MM.1S (cell line): ENCODE results near the gene PLCH1.

Experiments used
- DNase-seq: peaks from one replicate; pipeline ENCODE4 v3.0.0-alpha.2; 2015
- H2AFZ ChIP-seq: fragments of 300-600 bp; sonication (generic); 2 replicates; pipeline ENCODE4 v1.6.0; 2016; ENCODE audit warnings: antibody characterized with exemption, low read length
- H3F3A ChIP-seq: fragments of 300-600 bp; sonication (generic); 2 replicates; pipeline ENCODE4 v1.6.1; 2016; ENCODE audit warnings: mild to moderate bottlenecking, antibody characterized with exemption, low read length, moderate library complexity, mixed read lengths; ENCODE audit not compliant: insufficient read depth
- H3K27ac ChIP-seq: fragments of 300-600 bp; sonication (generic); 2 replicates; pipeline ENCODE4 v1.5.1; 2016; ENCODE audit warnings: mild to moderate bottlenecking, low read length
- H3K27me3 ChIP-seq: fragments of 300-600 bp; sonication (generic); replicated peaks from 2 replicates; pipeline ENCODE4 v1.6.0; 2016; ENCODE audit warnings: low read length; ENCODE audit not compliant: insufficient read depth
- H3K36me3 ChIP-seq: fragments of 300-600 bp; sonication (generic); replicated peaks from 2 replicates; pipeline ENCODE4 v1.6.1; 2016; ENCODE audit warnings: mild to moderate bottlenecking, low read length, mixed read lengths; ENCODE audit not compliant: insufficient read depth
- H3K4me1 ChIP-seq: fragments of 300-600 bp; sonication (generic); 2 replicates; pipeline ENCODE4 v1.6.1; 2016; ENCODE audit warnings: low read length, mixed read lengths
- H3K4me2 ChIP-seq: fragments of 300-600 bp; sonication (generic); 2 replicates; pipeline ENCODE4 v1.6.0; 2016; ENCODE audit warnings: low read depth, low read length
- H3K4me3 ChIP-seq: fragments of 300-600 bp; sonication (generic); 2 replicates; pipeline ENCODE4 v1.5.1; 2016; ENCODE audit warnings: low read length, mixed read lengths
- H3K79me2 ChIP-seq: fragments of 300-600 bp; sonication (generic); 2 replicates; pipeline ENCODE4 v1.6.1; 2016; ENCODE audit warnings: mixed run types, low read length, mixed read lengths
- H3K9ac ChIP-seq: fragments of 300-600 bp; sonication (generic); 2 replicates; pipeline ENCODE4 v1.6.1; 2016; ENCODE audit warnings: low read length, mixed read lengths
- H3K9me2 ChIP-seq: fragments of 300-600 bp; sonication (generic); replicated peaks from 2 replicates; pipeline ENCODE4 v1.6.1; 2016; ENCODE audit warnings: mild to moderate bottlenecking, low read length, mixed read lengths; ENCODE audit not compliant: insufficient read depth
- H3K9me3 ChIP-seq: fragments of 300-600 bp; sonication (generic); replicated peaks from 2 replicates; pipeline ENCODE4 v1.6.1; 2016; ENCODE audit warnings: mild to moderate bottlenecking, low read length, mixed read lengths; ENCODE audit not compliant: insufficient read depth
- H4K20me1 ChIP-seq: fragments of 300-600 bp; sonication (generic); 2 replicates; pipeline ENCODE4 v1.6.1; 2016; ENCODE audit warnings: mild to moderate bottlenecking, low read length, moderate library complexity, mixed read lengths; ENCODE audit not compliant: insufficient read depth
- CTCF ChIP-seq: fragments of 300-600 bp; sonication (generic); IDR thresholded peaks from 2 replicates; pipeline ENCODE4 v1.5.1; 2016; ENCODE audit warnings: antibody characterized with exemption, low read length, mixed read lengths
- EZH2 ChIP-seq: fragments of 300-600 bp; sonication (generic); optimal IDR thresholded peaks from 2 replicates; pipeline ENCODE3; 2017; ENCODE audit warnings: low read depth, mild to moderate bottlenecking, antibody characterized with exemption, low read length, mixed read lengths
- EZH2phosphoT487 ChIP-seq: fragments of 300-600 bp; sonication (generic); IDR thresholded peaks from 2 replicates; pipeline ENCODE4 v1.6.1; 2018; ENCODE audit warnings: antibody characterized with exemption, low read length

The PLCH1 gene

DNA sequence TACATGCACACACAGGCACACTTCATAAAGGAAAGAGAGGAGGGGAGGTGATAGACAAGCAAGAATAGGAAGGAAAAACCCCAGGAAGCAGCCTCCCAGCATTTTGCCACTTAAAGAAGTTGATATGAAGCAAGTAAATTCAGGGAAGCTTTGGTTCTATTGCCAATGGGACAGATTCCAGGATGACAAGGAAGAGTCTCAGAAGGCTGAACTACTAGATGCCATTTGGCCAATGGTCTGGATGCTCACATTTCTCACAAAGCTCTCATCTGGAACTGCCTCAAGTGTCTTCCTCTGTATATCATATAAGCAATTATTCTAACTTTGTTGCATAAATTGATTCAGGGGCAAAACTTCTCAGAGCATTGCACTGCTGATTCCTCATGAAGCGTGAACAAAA, 372.6 kb downstream of the PLCH1 start:
- Histone ChIP-seq H3K4me1 (peaks cover 7% of the 10 kb centered on the region; the same call in 1 of the 2 replicates), H3K36me3 (no peaks in the 10 kb centered on the region), H3K9ac (no peak overlapping the region), H3K9me2 (no peaks in the 10 kb centered on the region), H3K79me2 (no peaks in the 10 kb centered on the region), H4K20me1 (no peaks in the 10 kb centered on the region), H2AFZ (no peak overlapping the region), H3K27ac (no peak overlapping the region), H3K9me3 (no peaks in the 10 kb centered on the region), H3K4me2 (no peak overlapping the region), H3F3A (no peaks in the 10 kb centered on the region), H3K4me3 (no peak overlapping the region), H3K27me3 (no peaks in the 10 kb centered on the region)
- no peak for TF ChIP-seq EZH2phosphoT487
- no peak for TF ChIP-seq EZH2
- TF ChIP-seq CTCF, result no peak
- no peak for DNase-seq

GRCh38 chr3:155370764-155371503, 373.9 kb downstream of the PLCH1 start:
- H3K4me3 ChIP-seq, result no peak overlapping the region
- DNase-seq, result no peak
- H2AFZ ChIP-seq, result no peak overlapping the region
- no peaks in the 10 kb centered on the region for H3K79me2 ChIP-seq
- no peaks in the 10 kb centered on the region for H3K36me3 ChIP-seq
- H4K20me1 ChIP-seq, result no peaks in the 10 kb centered on the region
- no peaks in the 10 kb centered on the region for H3K27me3 ChIP-seq
- no peak overlapping the region for H3K4me2 ChIP-seq
- no peaks in the 10 kb centered on the region for H3K9me3 ChIP-seq
- H3F3A ChIP-seq, result no peaks in the 10 kb centered on the region
- H3K9me2 ChIP-seq, result no peaks in the 10 kb centered on the region
- no peak overlapping the region for H3K9ac ChIP-seq
- no peak overlapping the region for H3K27ac ChIP-seq
- TF ChIP-seq EZH2phosphoT487, result no peak
- no peak for TF ChIP-seq CTCF
- TF ChIP-seq EZH2, result no peak
- H3K4me1 ChIP-seq, result peaks cover 10% of the 10 kb centered on the region; the same call in 1 of the 2 replicates

- H4K20me1 ChIP-seq, result no peaks in the 10 kb centered on the region
- no peak overlapping the region for H3K9ac ChIP-seq
- H3K9me2 ChIP-seq, result no peaks in the 10 kb centered on the region
- no peaks in the 10 kb centered on the region for H3F3A ChIP-seq
- no peaks in the 10 kb centered on the region for H3K79me2 ChIP-seq
- H3K27me3 ChIP-seq, result no peaks in the 10 kb centered on the region
- H3K4me3 ChIP-seq, result no peak overlapping the region
- no peak overlapping the region for H2AFZ ChIP-seq
- H3K9me3 ChIP-seq, result no peaks in the 10 kb centered on the region
- H3K27ac ChIP-seq, result no peak overlapping the region
- no peak for TF ChIP-seq CTCF
- no peak for TF ChIP-seq EZH2
- no peak for TF ChIP-seq EZH2phosphoT487
- H3K4me2 ChIP-seq, result no peak overlapping the region
- H3K36me3 ChIP-seq, result no peaks in the 10 kb centered on the region
- DNase-seq, result no peak
- peaks cover 10% of the 10 kb centered on the region; the same call in 1 of the 2 replicates for H3K4me1 ChIP-seq
Observed at GRCh38 chr3:155370198-155370597, 374.7 kb downstream of the PLCH1 start.
